Coronary artery (tissue), 2 donors: ENCODE measurements around the gene MXD1.

Experiments
- DNase-seq: peaks from one replicate; pipeline ENCODE4 v3.0.0-alpha.2; 2017; ENCODE audit warnings: low spot score
- H3K27ac ChIP-seq, 2 donors: fragments of 200-600 bp; sonication (generic); one replicate each; pipeline ENCODE4 v1.5.1; 2016 to 2019
- H3K4me3 ChIP-seq: fragments of 200-600 bp; sonication (generic); 2 replicates; pipeline ENCODE4 v1.5.1; 2016; ENCODE audit warnings: mild to moderate bottlenecking, moderate library complexity
- TF ChIP-seq, protein P1 (sequence below): fragments of 200-600 bp; sonication (generic); IDR thresholded peaks from one replicate; pipeline ENCODE4 v1.5.1; 2019; ENCODE audit warnings: antibody characterized with exemption

MXD1 gene

DNA sequence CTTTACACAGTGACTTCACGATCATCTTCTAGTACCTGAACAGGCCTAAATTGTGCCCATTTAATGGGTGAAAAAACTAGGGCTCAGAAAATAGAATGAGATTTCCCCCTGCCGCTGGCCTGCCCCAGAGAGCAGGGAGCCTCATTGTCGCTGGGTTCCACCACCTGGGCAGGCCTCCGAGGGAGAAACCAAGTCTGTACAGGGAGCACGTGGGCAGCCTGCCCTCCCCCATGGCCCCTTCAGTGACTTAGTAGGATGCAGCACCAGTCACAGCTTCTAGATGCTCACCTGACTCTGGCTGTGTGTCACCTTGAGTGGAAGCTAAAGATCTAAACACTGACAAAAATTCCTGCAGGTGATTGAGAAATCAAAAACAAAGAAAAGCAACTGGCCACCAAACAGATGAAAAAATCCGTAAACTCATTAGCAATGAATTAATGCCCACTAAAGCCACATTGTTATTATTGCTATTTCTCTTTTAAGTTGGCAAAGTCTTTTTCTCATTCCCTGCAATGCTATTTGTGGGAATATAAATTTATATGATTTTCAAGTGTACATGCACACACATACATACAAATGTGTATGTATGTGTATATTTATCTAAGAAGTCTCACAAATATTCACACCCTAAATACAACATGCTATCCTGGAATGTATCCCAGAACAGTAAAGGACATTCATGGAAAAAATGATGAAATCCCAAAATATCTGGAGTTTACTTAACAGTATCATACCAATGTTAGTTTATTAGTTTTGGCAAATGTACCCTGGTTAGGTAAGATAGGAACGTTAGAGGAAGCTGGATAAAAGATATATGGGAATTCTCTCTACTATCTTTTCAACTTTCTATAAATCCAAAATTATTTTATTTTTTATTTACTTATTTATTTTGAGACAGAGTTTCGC is 65.2 kb downstream of the MXD1 start:
- no peak for DNase-seq
- TF ChIP-seq, protein P1, sequence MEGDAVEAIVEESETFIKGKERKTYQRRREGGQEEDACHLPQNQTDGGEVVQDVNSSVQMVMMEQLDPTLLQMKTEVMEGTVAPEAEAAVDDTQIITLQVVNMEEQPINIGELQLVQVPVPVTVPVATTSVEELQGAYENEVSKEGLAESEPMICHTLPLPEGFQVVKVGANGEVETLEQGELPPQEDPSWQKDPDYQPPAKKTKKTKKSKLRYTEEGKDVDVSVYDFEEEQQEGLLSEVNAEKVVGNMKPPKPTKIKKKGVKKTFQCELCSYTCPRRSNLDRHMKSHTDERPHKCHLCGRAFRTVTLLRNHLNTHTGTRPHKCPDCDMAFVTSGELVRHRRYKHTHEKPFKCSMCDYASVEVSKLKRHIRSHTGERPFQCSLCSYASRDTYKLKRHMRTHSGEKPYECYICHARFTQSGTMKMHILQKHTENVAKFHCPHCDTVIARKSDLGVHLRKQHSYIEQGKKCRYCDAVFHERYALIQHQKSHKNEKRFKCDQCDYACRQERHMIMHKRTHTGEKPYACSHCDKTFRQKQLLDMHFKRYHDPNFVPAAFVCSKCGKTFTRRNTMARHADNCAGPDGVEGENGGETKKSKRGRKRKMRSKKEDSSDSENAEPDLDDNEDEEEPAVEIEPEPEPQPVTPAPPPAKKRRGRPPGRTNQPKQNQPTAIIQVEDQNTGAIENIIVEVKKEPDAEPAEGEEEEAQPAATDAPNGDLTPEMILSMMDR, result no peak
- Histone ChIP-seq H3K4me3 (no peak overlapping the region), H3K27ac (no peak overlapping the region)

- TF ChIP-seq, protein P1, result no peak
- H3K27ac ChIP-seq, result no peak overlapping the region
- no peak overlapping the region for H3K4me3 ChIP-seq
- no peak for DNase-seq
Measured at GRCh38 chr2:69983392-69983966, 68.6 kb downstream of the MXD1 start.

GRCh38 chr2:69985216-69985615 is 70.3 kb downstream of the MXD1 start:
- DNase-seq, result no peak
- Histone ChIP-seq H3K4me3 (no peak overlapping the region), H3K27ac (no peak overlapping the region)
- TF ChIP-seq, protein P1, result no peak

GRCh38 chr2:69985688-69986087 is 70.8 kb downstream of the MXD1 start:
- DNase-seq, result no peak
- H3K27ac ChIP-seq, result no peak overlapping the region
- TF ChIP-seq, protein P1, result no peak
- H3K4me3 ChIP-seq, result no peak overlapping the region

DNA sequence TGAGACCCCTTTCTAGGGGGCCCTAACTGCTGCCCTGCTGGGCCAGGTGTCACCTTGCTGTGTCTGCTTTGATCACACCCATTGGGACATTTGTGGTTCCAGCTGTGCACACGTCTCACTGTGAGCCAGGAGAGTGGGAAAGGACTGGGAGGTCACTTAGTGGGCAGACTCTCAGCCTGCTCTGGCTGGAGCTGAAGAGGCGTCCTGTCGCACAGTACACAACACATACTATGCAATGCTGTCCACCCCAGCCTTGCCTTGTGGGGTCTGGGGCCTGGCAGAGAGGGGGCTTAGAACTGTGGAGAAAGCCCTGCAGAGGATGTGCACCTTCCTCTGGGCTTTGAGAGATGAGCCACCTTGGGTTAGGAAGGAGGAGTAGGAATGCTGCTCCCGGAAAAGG is 71.8 kb downstream of the MXD1 start:
- H3K27ac ChIP-seq, result no peak overlapping the region

DNA sequence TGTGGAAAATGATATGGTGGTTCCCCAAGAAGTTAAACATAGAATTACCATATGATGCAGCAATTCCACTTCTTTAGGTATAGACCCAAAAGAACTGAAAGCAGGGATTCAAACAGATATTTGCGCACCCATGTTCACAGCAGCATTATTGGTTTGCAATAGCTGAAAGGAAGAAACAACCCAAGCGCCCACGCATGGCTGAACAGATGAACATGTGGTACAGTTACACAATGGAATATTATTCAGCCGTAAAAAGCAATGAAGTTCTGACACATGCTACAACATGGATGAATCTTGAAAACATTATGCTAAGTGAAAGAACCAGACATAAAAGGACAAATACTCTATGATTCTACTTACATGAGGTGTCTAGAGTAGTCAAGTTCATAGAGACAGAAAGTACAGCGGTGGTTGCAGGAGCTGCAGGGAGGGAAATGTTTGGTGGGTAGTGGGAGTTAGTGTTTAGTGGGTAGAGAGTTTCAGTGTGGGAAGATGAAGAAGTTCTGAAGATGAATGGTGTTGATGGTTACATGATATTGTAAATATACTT is 73.3 kb downstream of the MXD1 start:
- H3K27ac ChIP-seq, result no peak overlapping the region
- TF ChIP-seq, protein P1, result no peak
- no peak for DNase-seq

More for the DNA sequence above, 71.8 kb downstream of the MXD1 start:
- TF ChIP-seq, protein P1, result no peak
- no peak for DNase-seq
- H3K4me3 ChIP-seq, result no peak overlapping the region

More for the DNA sequence above, 73.3 kb downstream of the MXD1 start:
- H3K4me3 ChIP-seq, result no peak overlapping the region
